ENCODE results near the gene LRBA. TPM values are rescaled to one million over a fixed set of nuclear protein-coding genes. Genes with fewer than 3 reads are reported as not detected.

The LRBA gene
- total RNA-seq, 1 experiment from 2014 or later = 69.1 TPM

GRCh38 chr4:150229520-150229919 is 785.6 kb downstream of the LRBA start (continued):
- TF ChIP-seq NFYB (CRISPR knock-in tag; conservative IDR thresholded peaks at IDR 0.05; ENCODE audit: low read depth) = no peak
- TF ChIP-seq ZNF317 (CRISPR knock-in tag; IDR thresholded peaks at IDR 0.05; ENCODE audit: borderline replicate concordance, low read depth) = no peak
- TF ChIP-seq ZNF671 (CRISPR knock-in tag; IDR thresholded peaks at IDR 0.05) = no peak
- TF ChIP-seq, protein P1, sequence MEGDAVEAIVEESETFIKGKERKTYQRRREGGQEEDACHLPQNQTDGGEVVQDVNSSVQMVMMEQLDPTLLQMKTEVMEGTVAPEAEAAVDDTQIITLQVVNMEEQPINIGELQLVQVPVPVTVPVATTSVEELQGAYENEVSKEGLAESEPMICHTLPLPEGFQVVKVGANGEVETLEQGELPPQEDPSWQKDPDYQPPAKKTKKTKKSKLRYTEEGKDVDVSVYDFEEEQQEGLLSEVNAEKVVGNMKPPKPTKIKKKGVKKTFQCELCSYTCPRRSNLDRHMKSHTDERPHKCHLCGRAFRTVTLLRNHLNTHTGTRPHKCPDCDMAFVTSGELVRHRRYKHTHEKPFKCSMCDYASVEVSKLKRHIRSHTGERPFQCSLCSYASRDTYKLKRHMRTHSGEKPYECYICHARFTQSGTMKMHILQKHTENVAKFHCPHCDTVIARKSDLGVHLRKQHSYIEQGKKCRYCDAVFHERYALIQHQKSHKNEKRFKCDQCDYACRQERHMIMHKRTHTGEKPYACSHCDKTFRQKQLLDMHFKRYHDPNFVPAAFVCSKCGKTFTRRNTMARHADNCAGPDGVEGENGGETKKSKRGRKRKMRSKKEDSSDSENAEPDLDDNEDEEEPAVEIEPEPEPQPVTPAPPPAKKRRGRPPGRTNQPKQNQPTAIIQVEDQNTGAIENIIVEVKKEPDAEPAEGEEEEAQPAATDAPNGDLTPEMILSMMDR (IDR thresholded peaks at IDR 0.05) = no peak
- no peak for TF ChIP-seq EMX1 (CRISPR knock-in tag; IDR thresholded peaks at IDR 0.05)
- TF ChIP-seq ZNF423 (CRISPR knock-in tag; IDR thresholded peaks at IDR 0.05) = no peak

GRCh38 chr4:150224896-150225591 is 790.0 kb downstream of the LRBA start:
- H3K27ac Mint-ChIP-seq = no peak overlapping the region
- H3K36me3 Mint-ChIP-seq = no peaks in the 10 kb centered on the region
- DNase-seq (ENCODE audit: low spot score) (no peak), ATAC-seq (peak; percentile 97)
- H3K27me3 Mint-ChIP-seq (ENCODE audit: low read depth) = no peaks in the 10 kb centered on the region; the same call in 1 of the 2 replicates
- POLR2A ChIA-PET = no interaction called here
- CTCF ChIA-PET = interaction anchor here (0.9 to 1.1 kb wide), 3 partner anchors 16 to 147 kb away, joined by 3 to 8 read pairs (median 3); partner anchors contain the start of gene DCLK2
- no peaks in the 10 kb centered on the region for H3K9me3 Mint-ChIP-seq
- peaks cover 23% of the 10 kb centered on the region for H3K4me1 Mint-ChIP-seq
- H3K4me3 Mint-ChIP-seq = no peak overlapping the region
- TF ChIP-seq NR1H2 (CRISPR knock-in tag; IDR thresholded peaks at IDR 0.05) (no peak), KAT7 (CRISPR knock-in tag; IDR thresholded peaks at IDR 0.05; ENCODE audit: borderline replicate concordance) (no peak), ZNF232 (CRISPR knock-in tag; IDR thresholded peaks at IDR 0.05) (no peak), E2F1 (CRISPR knock-in tag; IDR thresholded peaks at IDR 0.05) (no peak), TEAD1 (CRISPR knock-in tag; IDR thresholded peaks at IDR 0.05) (no peak), STAT6 (CRISPR knock-in tag; conservative IDR thresholded peaks at IDR 0.05; ENCODE audit: low read depth) (no peak), ATF1 (CRISPR knock-in tag; IDR thresholded peaks at IDR 0.05) (no peak), ATF3 (CRISPR knock-in tag; conservative IDR thresholded peaks at IDR 0.05) (no peak), ZNF263 (CRISPR knock-in tag; IDR thresholded peaks at IDR 0.05; ENCODE audit: low read depth) (no peak), ZNF671 (CRISPR knock-in tag; IDR thresholded peaks at IDR 0.05) (no peak), ZBTB21 (CRISPR knock-in tag; IDR thresholded peaks at IDR 0.05; ENCODE audit: borderline replicate concordance) (no peak), ESRRA (CRISPR knock-in tag; IDR thresholded peaks at IDR 0.05; ENCODE audit: borderline replicate concordance) (no peak)
- TF ChIP-seq, protein P2, sequence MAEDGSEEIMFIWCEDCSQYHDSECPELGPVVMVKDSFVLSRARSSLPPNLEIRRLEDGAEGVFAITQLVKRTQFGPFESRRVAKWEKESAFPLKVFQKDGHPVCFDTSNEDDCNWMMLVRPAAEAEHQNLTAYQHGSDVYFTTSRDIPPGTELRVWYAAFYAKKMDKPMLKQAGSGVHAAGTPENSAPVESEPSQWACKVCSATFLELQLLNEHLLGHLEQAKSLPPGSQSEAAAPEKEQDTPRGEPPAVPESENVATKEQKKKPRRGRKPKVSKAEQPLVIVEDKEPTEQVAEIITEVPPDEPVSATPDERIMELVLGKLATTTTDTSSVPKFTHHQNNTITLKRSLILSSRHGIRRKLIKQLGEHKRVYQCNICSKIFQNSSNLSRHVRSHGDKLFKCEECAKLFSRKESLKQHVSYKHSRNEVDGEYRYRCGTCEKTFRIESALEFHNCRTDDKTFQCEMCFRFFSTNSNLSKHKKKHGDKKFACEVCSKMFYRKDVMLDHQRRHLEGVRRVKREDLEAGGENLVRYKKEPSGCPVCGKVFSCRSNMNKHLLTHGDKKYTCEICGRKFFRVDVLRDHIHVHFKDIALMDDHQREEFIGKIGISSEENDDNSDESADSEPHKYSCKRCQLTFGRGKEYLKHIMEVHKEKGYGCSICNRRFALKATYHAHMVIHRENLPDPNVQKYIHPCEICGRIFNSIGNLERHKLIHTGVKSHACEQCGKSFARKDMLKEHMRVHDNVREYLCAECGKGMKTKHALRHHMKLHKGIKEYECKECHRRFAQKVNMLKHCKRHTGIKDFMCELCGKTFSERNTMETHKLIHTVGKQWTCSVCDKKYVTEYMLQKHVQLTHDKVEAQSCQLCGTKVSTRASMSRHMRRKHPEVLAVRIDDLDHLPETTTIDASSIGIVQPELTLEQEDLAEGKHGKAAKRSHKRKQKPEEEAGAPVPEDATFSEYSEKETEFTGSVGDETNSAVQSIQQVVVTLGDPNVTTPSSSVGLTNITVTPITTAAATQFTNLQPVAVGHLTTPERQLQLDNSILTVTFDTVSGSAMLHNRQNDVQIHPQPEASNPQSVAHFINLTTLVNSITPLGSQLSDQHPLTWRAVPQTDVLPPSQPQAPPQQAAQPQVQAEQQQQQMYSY (CRISPR knock-in tag; IDR thresholded peaks at IDR 0.05) = no peak
- TF ChIP-seq, protein P3, sequence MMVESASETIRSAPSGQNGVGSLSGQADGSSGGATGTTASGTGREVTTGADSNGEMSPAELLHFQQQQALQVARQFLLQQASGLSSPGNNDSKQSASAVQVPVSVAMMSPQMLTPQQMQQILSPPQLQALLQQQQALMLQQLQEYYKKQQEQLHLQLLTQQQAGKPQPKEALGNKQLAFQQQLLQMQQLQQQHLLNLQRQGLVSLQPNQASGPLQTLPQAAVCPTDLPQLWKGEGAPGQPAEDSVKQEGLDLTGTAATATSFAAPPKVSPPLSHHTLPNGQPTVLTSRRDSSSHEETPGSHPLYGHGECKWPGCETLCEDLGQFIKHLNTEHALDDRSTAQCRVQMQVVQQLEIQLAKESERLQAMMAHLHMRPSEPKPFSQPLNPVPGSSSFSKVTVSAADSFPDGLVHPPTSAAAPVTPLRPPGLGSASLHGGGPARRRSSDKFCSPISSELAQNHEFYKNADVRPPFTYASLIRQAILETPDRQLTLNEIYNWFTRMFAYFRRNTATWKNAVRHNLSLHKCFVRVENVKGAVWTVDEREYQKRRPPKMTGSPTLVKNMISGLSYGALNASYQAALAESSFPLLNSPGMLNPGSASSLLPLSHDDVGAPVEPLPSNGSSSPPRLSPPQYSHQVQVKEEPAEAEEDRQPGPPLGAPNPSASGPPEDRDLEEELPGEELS (CRISPR knock-in tag; IDR thresholded peaks at IDR 0.05) = no peak
